Measurements from ENCODE around the gene ZNF397.

The ZNF397 gene

GRCh38 chr18:35267161-35267651, 26.4 kb downstream of the ZNF397 start:
- H3K36me3 Mint-ChIP-seq = peaks cover 5% of the 10 kb centered on the region
- H3K9me3 Mint-ChIP-seq (ENCODE audit: low read depth) = peaks cover 12% of the 10 kb centered on the region
- no peaks in the 10 kb centered on the region for H3K27me3 Mint-ChIP-seq
- peak overlapping the region; percentile 96 for H3K27ac Mint-ChIP-seq
- H3K4me1 Mint-ChIP-seq (ENCODE audit: low read depth) = peaks cover 26% of the 10 kb centered on the region
- peak overlapping the region; percentile 93 for H3K4me3 Mint-ChIP-seq

GRCh38 chr18:35267809-35268208, 27.0 kb downstream of the ZNF397 start:
- Mint-ChIP-seq H3K9me3 (ENCODE audit: low read depth) (peaks cover 12% of the 10 kb centered on the region), H3K27me3 (no peaks in the 10 kb centered on the region), H3K36me3 (peaks cover 5% of the 10 kb centered on the region), H3K4me3 (peak overlapping the region; percentile 93), H3K27ac (peak overlapping the region; percentile 88), H3K4me1 (ENCODE audit: low read depth) (peaks cover 26% of the 10 kb centered on the region)

- H3K4me3 Mint-ChIP-seq = peak overlapping the region; percentile 93
- H3K27me3 Mint-ChIP-seq = no peaks in the 10 kb centered on the region
- peaks cover 12% of the 10 kb centered on the region for H3K9me3 Mint-ChIP-seq (ENCODE audit: low read depth)
Observed at GRCh38 chr18:35268821-35269220, 28.0 kb downstream of the ZNF397 start.

GRCh38 chr18:35271656-35272055, 30.8 kb downstream of the ZNF397 start:
- H3K27me3 Mint-ChIP-seq = no peaks in the 10 kb centered on the region
- H3K9me3 Mint-ChIP-seq (ENCODE audit: low read depth) = peaks cover 8% of the 10 kb centered on the region
- H3K4me1 Mint-ChIP-seq (ENCODE audit: low read depth) = peaks cover 17% of the 10 kb centered on the region
- no peak overlapping the region for H3K27ac Mint-ChIP-seq
- H3K36me3 Mint-ChIP-seq = peaks cover 8% of the 10 kb centered on the region
- H3K4me3 Mint-ChIP-seq = no peak overlapping the region

More at GRCh38 chr18:35268821-35269220, 28.0 kb downstream of the ZNF397 start:
- no peak overlapping the region for H3K27ac Mint-ChIP-seq
- peaks cover 26% of the 10 kb centered on the region for H3K4me1 Mint-ChIP-seq (ENCODE audit: low read depth)
- peaks cover 2% of the 10 kb centered on the region for H3K36me3 Mint-ChIP-seq

GRCh38 chr18:35276267-35276666, 35.4 kb downstream of the ZNF397 start:
- Mint-ChIP-seq H3K27me3 (no peaks in the 10 kb centered on the region), H3K4me3 (no peak overlapping the region), H3K36me3 (peaks cover 13% of the 10 kb centered on the region), H3K27ac (no peak overlapping the region), H3K9me3 (ENCODE audit: low read depth) (peaks cover 5% of the 10 kb centered on the region), H3K4me1 (ENCODE audit: low read depth) (peaks cover 17% of the 10 kb centered on the region)

- H3K27ac Mint-ChIP-seq = no peak overlapping the region
- H3K4me3 Mint-ChIP-seq = no peak overlapping the region
- peaks cover 21% of the 10 kb centered on the region for H3K36me3 Mint-ChIP-seq
- H3K27me3 Mint-ChIP-seq = no peaks in the 10 kb centered on the region
- peaks cover 5% of the 10 kb centered on the region for H3K9me3 Mint-ChIP-seq (ENCODE audit: low read depth)
- peaks cover 22% of the 10 kb centered on the region for H3K4me1 Mint-ChIP-seq (ENCODE audit: low read depth)
Observed at GRCh38 chr18:35277633-35278032, 36.8 kb downstream of the ZNF397 start.

GRCh38 chr18:35278085-35278484, 37.3 kb downstream of the ZNF397 start:
- Mint-ChIP-seq H3K27me3 (no peaks in the 10 kb centered on the region), H3K27ac (no peak overlapping the region), H3K9me3 (ENCODE audit: low read depth) (peaks cover 5% of the 10 kb centered on the region), H3K36me3 (peaks cover 23% of the 10 kb centered on the region), H3K4me3 (no peak overlapping the region), H3K4me1 (ENCODE audit: low read depth) (peaks cover 23% of the 10 kb centered on the region)

- no peak overlapping the region for H3K4me3 Mint-ChIP-seq
- H3K27ac Mint-ChIP-seq = no peak overlapping the region
- H3K9me3 Mint-ChIP-seq (ENCODE audit: low read depth) = peaks cover 5% of the 10 kb centered on the region
- H3K27me3 Mint-ChIP-seq = no peaks in the 10 kb centered on the region
- H3K4me1 Mint-ChIP-seq (ENCODE audit: low read depth) = peaks cover 23% of the 10 kb centered on the region
- H3K36me3 Mint-ChIP-seq = peaks cover 23% of the 10 kb centered on the region
Observed at GRCh38 chr18:35278969-35279368, 38.1 kb downstream of the ZNF397 start.

- H3K4me3 Mint-ChIP-seq = no peak overlapping the region
- peaks cover 30% of the 10 kb centered on the region for H3K4me1 Mint-ChIP-seq (ENCODE audit: low read depth)
Observed at GRCh38 chr18:35282353-35282752, 41.5 kb downstream of the ZNF397 start.

GRCh38 chr18:35283923-35284794, 43.3 kb downstream of the ZNF397 start:
- Mint-ChIP-seq H3K4me1 (ENCODE audit: low read depth) (peaks cover 28% of the 10 kb centered on the region), H3K36me3 (peaks cover 22% of the 10 kb centered on the region), H3K4me3 (no peak overlapping the region), H3K27ac (no peak overlapping the region), H3K9me3 (ENCODE audit: low read depth) (peaks cover 8% of the 10 kb centered on the region), H3K27me3 (no peaks in the 10 kb centered on the region)

More at GRCh38 chr18:35282353-35282752, 41.5 kb downstream of the ZNF397 start:
- H3K9me3 Mint-ChIP-seq (ENCODE audit: low read depth) = peaks cover 11% of the 10 kb centered on the region
- H3K27me3 Mint-ChIP-seq = no peaks in the 10 kb centered on the region
- no peak overlapping the region for H3K27ac Mint-ChIP-seq
- H3K36me3 Mint-ChIP-seq = peaks cover 25% of the 10 kb centered on the region

- Mint-ChIP-seq H3K36me3 (peaks cover 19% of the 10 kb centered on the region), H3K4me1 (ENCODE audit: low read depth) (peaks cover 31% of the 10 kb centered on the region), H3K27ac (no peak overlapping the region), H3K9me3 (ENCODE audit: low read depth) (peaks cover 5% of the 10 kb centered on the region), H3K4me3 (no peak overlapping the region), H3K27me3 (no peaks in the 10 kb centered on the region)
Observed at GRCh38 chr18:35284841-35285240, 44.0 kb downstream of the ZNF397 start.

GRCh38 chr18:35289293-35289692, 48.5 kb downstream of the ZNF397 start:
- Mint-ChIP-seq H3K27ac (peak overlapping the region; percentile 95), H3K27me3 (no peaks in the 10 kb centered on the region), H3K36me3 (peaks cover 19% of the 10 kb centered on the region), H3K4me3 (peak overlapping the region; percentile 99), H3K4me1 (ENCODE audit: low read depth) (peaks cover 57% of the 10 kb centered on the region), H3K9me3 (ENCODE audit: low read depth) (peaks cover 5% of the 10 kb centered on the region)

GRCh38 chr18:35289727-35290093, 48.9 kb downstream of the ZNF397 start:
- Mint-ChIP-seq H3K36me3 (peaks cover 22% of the 10 kb centered on the region), H3K27me3 (no peaks in the 10 kb centered on the region), H3K9me3 (ENCODE audit: low read depth) (peaks cover 5% of the 10 kb centered on the region), H3K4me1 (ENCODE audit: low read depth) (peaks cover 59% of the 10 kb centered on the region), H3K4me3 (peak overlapping the region; percentile 99), H3K27ac (peak overlapping the region; percentile 95)

GRCh38 chr18:35290094-35290735, 49.4 kb downstream of the ZNF397 start, which contains the start of gene ZSCAN30:
TSS of gene ZSCAN30 (minus strand) at chr18:35290229. CDS start at chr18:35264352, 25,877 bp downstream.
- Mint-ChIP-seq H3K4me1 (ENCODE audit: low read depth) (peaks cover 63% of the 10 kb centered on the region), H3K27ac (peak within 1 kb of the TSS; percentile 95), H3K27me3 (no peaks in the 10 kb centered on the region), H3K4me3 (peak within 1 kb of the TSS; percentile 99), H3K9me3 (ENCODE audit: low read depth) (peaks cover 9% of the 10 kb centered on the region), H3K36me3 (peaks cover 27% of the 10 kb centered on the region)

GRCh38 chr18:35291166-35291565, 50.3 kb downstream of the ZNF397 start:
- Mint-ChIP-seq H3K9me3 (ENCODE audit: low read depth) (peaks cover 4% of the 10 kb centered on the region), H3K4me1 (ENCODE audit: low read depth) (peaks cover 67% of the 10 kb centered on the region), H3K27ac (peak overlapping the region; percentile 95), H3K27me3 (no peaks in the 10 kb centered on the region), H3K4me3 (peak overlapping the region; percentile 99), H3K36me3 (peaks cover 31% of the 10 kb centered on the region)

Measured in activated naive CD8-positive, alpha-beta T cell (primary cell).